ENCODE measurements around the gene NPAS2. TPM values are rescaled to one million over a fixed set of nuclear protein-coding genes. Genes with fewer than 3 reads are reported as not detected.

Gene NPAS2
- total RNA-seq, 1 donor from 2014 or later, result 38.0 TPM

DNA sequence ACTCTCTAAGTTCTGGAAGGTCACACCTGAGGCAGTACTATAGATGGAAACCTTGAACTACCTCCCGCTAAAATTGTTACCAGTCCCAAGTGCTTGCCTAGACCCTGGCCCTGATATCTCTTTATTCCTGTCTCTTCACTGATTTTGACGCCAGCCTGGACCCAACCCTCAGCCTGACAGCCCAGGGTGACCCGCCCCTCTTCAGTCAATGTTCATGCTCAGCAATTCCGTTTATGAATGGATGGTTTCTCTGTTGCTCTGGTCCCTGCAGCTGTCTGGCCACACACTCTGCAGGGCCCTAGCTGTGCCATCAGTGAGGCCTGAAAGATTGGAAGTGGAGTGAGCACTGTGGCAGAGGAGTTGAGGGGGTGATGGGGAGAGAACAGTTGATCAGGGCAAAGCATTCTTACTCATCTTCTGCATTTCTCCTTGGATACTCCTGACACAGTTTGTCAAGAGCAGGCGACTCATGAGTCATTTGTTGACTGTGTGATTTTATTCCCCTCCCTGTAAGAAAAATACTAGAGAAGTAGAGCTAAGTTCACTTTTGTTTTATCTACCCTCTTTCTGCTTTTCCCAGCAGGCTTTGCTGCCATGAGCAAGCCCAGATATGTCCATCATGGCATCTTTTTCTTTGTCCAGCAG lies 46.0 kb downstream of the NPAS2 start:
- intact Hi-C loops (cut with DNase I), result no loop called here
- DNase-seq, result no peak
- no peak for ATAC-seq (ENCODE audit: poor library complexity)

DNA sequence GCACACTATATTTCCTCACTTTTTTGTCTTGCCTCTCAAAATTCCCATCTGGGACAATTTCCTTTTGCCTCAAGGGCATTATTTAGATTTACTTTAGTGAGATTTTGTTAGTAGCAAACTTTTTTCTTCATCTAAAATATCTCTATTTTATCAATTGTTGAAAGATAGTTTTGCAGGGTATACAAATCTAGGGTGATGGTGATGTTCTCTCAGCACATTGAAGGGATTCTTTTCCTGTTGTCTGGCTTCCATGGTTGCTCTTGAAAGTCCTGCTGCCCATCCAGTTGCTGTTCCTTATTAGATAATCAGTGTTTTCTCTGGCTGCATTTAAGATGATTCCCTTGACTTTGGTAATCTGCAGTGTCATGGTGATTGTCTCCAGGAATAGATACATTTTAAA lies 48.1 kb downstream of the NPAS2 start:
- DNase-seq (no peak), ATAC-seq (ENCODE audit: poor library complexity) (no peak)
- intact Hi-C loops (cut with DNase I), result no loop called here

DNA sequence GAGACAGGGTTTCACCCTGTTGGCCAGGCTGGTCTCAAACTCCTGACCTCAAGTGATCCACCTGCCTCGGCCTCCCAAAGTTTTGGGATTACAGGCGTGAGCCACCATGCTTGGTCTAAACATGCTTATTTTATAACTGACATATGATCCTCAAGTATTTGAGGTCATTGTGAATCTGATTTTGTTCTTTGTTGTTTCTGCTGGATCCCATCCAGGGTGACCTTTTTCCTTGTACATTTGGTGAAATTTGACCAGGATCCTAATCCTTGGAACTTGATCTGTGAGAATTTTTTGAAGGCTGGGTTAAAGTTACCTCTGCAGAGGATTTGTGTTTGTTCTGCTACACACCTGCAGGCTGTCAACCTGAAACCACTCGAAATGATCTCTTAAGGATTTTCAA lies 49.2 kb downstream of the NPAS2 start:
- ATAC-seq (ENCODE audit: poor library complexity), result no peak
- DNase-seq, result no peak
- intact Hi-C loops (cut with DNase I), result no loop called here

DNA sequence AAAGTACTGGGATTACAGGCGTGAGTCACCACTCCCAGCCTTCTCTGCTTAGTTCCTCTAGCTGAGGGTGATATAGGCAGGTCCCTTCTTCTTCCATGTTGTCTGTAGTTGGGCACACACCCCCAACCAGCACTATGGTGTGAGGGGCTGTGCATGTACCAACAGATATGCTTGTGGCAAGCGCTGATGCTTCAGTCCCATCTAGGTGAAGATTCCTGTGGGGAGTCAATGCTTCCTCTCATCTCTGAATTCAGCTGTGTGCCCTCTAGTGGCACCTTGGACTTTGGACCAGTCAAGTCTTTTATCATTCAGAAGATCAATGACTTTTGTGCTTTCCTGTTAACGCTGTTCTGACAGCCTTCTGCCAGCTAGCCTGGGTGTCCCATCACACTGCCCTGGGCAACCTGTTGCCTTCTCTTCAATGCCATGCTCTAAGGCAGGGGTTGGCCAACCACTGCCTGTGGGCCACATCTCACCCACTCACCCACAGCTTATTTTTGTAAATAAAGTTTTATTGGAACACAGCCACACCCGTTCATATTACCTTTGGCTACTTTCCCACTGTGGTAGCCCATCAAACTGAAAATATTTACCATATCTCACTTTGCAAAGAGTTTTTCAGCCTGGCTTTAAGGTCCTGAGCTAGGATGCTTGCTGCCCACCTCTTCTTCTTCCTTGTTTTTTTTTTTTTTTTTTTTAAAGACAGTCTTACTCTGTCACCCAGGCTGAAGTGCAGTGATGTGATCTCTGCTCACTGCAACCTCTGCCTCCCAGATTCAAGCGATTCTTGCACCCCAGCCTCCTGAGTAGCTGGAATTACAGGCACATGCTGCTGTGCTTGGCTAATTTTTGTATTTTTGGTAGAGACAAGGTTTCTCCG lies 51.0 kb downstream of the NPAS2 start:
- DNase-seq (no peak), ATAC-seq (ENCODE audit: poor library complexity) (no peak)
- intact Hi-C loops (cut with DNase I), result no loop called here

DNA sequence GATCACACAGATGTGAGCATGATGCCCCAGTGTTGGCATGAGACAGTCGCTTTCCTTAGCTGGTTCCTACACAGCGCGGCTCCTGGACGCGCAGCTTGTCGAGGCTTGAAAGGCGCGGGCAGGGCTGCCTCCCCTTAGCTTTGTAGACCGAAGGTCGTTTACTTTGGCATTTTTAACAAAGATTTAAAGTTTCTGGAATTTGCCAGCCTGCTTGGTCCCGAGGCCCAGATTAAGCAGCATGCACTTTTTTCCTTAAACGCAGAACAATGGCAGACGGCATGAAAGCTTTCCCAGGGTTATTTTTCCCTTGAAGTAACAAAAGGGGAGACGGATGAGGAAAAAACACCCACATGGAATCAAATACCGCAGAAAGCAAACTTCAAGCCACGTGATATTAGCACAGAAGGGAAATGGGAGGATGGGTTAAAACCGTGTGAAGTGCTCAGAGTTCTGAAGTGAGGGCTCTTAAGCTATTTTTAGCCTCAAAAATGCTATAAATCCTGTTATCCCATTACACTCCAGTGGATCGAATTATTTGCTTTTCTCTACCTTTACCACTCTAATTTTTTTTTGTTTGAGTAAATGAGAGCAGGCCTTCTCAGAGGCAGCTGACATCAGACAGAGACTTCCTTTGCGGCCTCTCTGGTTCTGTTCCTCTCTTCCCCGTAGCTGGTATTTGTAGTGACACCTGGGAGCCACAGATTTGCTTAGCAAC lies 55.7 kb downstream of the NPAS2 start:
- ATAC-seq (ENCODE audit: poor library complexity), result no peak
- intact Hi-C loops (cut with DNase I), result no loop called here
- no peak for DNase-seq

DNA sequence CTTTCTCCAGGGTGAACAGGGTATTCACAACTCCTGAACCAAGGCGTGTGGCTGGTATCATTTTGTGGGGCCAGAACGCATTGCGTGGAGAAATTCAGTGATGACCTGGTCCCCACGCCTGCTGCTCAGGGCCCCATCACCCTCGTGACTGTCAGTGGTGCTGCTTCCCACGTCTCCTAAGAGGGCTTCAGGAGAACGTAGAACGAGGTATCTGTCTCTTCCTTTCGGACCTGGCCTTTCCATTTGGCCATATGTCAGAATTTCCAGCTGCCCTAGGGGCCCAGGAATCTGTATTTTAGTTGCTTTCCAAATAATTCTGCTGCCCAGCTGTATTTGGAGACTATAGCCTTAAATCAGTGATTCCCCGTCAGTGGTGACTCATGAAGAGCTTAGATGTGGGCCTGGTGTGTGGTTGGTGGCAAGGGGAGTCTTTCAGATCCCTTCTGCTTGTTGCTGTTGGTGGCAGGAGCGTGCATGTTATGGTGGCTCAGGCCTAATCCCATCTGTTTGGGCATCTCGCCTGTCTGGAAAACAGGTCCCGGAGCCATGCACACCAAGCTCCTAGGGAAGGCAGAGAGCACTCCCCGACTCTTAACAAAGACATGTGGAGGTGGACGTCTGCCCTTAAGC lies 56.4 kb downstream of the NPAS2 start:
- DNase-seq, result no peak
- intact Hi-C loops (cut with DNase I), result no loop called here
- ATAC-seq (ENCODE audit: poor library complexity), result no peak

DNA sequence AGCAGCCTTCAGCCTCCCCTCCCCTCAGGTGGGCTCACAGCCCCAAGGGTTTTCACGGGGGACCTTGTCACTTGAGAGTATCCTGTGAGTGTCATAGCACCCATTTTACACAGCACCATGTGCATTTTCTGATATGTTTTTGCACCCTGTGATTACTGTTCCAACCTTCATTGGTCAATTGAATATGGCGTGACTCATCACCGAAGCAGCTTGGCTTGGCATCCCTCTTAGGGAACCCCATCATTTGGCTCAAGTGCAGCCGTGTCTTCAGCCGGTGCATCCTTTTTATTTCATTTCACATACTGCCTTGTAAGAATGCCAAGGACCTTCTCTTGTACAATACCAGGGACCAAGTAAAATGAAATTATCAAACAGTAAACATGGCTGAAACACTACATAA lies 57.6 kb downstream of the NPAS2 start:
- ATAC-seq (ENCODE audit: poor library complexity) (peak; percentile 5), DNase-seq (no peak)
- intact Hi-C loops (cut with DNase I), result no loop called here

DNA sequence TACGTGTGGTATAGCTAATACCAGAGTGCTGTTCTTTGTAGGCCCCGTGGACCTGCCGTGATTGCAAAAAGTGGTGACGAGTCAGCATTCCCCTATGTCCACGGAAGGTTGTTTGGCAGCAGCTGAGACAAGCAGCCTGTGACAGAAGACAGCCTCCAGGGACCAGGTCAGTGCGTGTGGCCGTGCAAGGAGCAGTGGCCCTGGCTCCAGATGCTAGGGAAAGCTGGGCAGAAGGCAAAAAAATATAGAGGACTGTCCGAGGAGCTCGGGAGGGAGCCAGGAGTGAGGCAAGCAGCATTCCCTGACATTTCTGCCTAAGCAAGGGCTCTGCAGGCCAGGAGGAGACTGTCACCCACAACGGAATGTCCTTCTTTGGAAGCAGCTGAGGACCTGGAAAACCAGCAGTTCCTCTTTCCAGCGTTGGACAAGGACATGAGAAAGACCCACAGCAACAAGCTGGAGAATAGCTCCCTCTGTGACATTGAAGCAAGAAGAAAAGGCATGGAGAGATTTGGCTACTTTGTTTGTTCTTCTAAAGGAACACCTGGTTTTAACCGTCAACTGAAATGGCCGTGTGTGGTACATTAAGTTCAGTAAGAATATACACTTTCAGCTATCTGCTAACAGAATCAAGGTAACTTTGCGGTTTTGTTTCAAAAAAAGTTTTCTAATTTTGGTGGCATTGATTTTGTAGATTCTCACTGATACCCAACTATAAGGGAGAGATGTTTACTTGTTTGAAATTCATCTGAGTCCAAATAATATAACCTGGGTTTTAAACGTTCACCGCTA lies 58.3 kb downstream of the NPAS2 start:
- intact Hi-C loops (cut with DNase I), result no loop called here
- ATAC-seq (ENCODE audit: poor library complexity) (peak; percentile 78), DNase-seq (peak; percentile 63)

DNA sequence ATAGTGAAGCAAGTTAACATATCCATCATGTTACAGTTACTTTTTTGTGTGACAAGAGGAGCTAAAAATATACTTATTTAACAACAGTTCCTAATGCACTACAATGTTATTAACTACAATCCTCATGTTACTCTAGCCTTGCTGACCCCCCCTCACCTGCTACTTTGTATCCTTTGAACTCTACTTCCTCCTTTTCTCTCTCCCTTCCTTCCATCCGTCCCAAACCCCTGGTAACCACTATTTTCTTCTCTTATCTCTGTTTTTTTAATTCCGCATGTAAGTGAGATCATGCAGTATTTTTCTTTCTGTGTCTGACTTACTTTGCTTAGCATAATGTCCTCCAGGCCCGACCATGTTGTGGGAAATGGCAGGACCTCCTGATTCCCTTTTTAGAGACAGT lies 59.4 kb downstream of the NPAS2 start:
- no peak for ATAC-seq (ENCODE audit: poor library complexity)
- DNase-seq, result no peak
- intact Hi-C loops (cut with DNase I), result no loop called here

DNA sequence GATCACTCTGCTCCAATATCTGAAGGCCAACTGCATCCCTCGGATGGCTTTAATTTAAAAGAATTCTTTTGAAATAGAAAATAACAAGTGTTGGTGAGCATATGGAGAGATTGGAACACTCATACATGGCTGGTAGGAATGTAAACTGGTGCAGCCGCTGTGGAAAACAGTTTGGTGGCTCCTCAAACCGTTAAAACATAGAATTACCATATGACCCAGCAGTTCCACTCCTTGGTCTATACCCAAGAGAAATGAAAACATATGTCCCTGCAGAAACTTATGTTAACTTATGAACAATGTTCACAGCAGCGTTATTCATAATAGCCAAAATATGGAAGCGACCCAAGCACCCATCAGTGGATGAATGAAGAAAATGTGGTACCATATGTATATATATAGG lies 60.1 kb downstream of the NPAS2 start:
- no peak for DNase-seq
- intact Hi-C loops (cut with DNase I), result no loop called here
- ATAC-seq (ENCODE audit: poor library complexity), result no peak

DNA sequence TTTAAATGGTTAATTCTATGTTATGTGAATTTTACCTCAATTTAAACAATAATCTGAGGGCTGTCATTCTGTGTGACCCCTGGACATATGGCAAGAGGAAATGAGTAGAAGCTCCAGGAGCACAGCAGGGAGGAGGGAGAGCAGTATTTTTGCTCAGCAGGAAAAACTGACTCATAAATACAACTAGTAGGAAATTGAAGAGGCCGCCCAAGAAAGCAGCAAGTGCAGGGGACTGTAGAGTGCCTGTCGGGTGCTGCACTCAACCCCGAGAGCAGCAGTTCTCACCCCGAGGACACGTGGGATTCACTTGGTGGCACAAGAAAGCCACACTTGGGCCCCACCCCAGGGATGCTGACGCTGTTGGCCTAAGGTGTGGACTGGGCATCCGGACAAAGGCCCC lies 60.8 kb downstream of the NPAS2 start:
- DNase-seq, result no peak
- ATAC-seq (ENCODE audit: poor library complexity), result no peak
- intact Hi-C loops (cut with DNase I), result no loop called here

DNA sequence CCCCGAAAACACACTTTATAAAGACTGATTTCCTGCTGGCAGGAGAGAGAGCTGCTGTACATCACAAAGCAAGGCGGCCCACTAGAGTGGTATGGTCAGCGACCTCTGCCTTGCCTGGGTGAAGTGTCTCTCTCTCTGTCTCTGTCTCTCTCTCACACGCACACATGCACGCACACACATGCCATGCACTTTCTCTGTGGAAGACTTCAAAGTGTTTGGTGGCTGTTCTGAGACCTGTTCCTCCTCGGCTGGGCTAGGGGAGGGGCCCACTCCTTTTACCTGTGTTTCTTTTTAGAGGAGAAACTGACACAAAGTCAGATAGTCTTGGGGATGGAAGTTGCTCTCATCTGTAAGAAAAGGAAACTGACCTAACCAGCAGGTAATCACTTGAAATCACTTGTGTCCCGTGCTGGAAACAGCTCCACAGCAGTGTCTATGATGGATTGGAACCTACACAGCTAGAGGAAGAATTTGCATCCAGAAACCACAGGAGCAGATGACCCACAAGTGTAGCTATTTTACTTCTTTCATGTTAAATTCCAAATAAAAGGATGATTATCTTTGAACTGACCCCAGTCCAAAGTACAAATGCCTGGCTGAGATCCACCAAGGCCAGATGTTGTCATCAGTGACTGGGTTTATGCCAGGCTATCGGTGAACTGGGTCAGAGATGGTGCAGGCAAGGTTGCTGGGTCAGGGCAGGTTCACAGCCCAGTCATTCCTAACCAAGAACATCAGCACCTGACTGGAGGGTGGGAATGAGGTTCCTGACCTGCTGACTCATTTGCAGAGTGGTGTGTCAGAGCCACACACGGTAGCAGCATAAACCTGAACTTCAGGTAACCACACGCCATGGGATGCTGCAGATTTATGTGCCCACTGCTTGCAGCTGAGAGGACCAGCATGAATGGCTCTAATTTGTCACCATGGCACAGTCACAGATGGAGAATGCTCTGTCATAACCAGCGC lies 63.0 kb downstream of the NPAS2 start:
- intact Hi-C loops (cut with DNase I), result no loop called here
- DNase-seq (no peak), ATAC-seq (ENCODE audit: poor library complexity) (peak; percentile 14)

DNA sequence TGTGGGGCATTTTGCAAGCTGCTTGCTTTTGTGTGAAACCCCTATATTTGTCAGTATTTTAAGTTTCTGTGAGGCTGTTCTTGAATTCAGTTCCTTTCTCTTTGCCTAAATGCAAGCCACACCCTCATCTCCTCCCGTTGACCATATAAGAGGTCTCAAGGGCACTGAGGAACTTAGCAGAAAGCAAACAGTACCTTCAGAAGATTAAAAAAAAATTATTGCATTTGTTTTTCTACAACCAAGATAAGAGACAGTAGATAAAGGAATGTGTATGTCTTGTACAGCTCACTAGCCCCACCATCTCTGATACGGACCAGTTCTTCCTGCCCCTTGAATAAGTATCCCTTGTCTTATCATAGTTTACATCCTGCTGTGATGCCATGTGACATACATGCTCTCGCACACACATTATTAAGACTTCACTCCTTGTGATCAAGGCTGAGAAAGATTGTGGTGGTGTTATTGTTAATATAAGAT lies 64.2 kb downstream of the NPAS2 start:
- intact Hi-C loops (cut with DNase I), result no loop called here
- DNase-seq (no peak), ATAC-seq (ENCODE audit: poor library complexity) (no peak)

DNA sequence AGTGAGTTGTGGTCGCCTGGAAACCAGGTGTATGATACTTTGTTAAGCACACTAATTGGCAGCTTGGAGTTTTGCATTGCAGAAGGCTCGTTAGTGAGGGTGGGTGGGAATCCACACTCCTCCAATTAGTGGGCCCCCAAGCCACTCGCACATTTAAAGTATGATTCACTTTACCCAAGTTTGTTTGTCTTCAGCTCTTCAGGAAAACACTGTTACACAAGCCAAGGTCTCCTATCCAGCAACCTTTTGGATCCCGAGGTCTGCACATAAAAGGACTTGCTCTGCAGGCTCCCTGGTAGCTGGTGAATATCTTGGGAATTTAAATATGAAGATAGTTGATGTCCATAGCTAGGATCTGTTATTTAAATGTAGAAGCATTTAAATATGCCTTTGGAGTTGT lies 66.1 kb downstream of the NPAS2 start:
- no peak for DNase-seq
- ATAC-seq (ENCODE audit: poor library complexity), result no peak
- intact Hi-C loops (cut with DNase I), result loop anchor here (5.0 kb wide), 1 partner anchor 59 kb away; no protein-coding TSS in a partner anchor

DNA sequence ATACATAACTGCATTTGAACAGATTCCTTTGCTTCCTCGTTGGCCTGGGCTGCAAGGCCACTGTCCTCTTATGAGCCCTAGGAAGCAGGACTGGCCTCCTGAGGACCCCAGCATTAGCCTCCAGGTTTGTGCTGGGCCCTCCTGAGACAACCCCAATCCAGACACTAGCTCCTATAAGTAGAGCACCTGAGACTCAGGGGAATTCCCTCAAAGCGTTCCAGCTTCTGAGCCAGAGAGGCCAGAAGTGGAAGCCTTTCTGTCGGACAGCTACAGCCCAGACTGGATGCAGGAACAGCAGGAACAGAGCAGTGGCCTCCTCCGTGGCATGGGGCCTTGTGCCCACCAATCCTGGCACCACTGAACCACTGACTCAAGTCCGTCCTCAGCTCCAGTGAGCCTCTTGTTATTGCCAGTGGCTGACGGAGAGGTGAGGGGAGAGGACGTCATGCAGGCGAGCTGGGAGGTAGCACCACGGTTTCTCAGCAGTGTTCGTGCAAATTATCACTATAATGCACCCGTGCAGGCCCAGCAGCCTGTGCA lies 67.2 kb downstream of the NPAS2 start:
- DNase-seq, result no peak
- intact Hi-C loops (cut with DNase I), result loop anchor here (5.0 kb wide), 1 partner anchor 60 kb away; no protein-coding TSS in a partner anchor
- no peak for ATAC-seq (ENCODE audit: poor library complexity)

DNA sequence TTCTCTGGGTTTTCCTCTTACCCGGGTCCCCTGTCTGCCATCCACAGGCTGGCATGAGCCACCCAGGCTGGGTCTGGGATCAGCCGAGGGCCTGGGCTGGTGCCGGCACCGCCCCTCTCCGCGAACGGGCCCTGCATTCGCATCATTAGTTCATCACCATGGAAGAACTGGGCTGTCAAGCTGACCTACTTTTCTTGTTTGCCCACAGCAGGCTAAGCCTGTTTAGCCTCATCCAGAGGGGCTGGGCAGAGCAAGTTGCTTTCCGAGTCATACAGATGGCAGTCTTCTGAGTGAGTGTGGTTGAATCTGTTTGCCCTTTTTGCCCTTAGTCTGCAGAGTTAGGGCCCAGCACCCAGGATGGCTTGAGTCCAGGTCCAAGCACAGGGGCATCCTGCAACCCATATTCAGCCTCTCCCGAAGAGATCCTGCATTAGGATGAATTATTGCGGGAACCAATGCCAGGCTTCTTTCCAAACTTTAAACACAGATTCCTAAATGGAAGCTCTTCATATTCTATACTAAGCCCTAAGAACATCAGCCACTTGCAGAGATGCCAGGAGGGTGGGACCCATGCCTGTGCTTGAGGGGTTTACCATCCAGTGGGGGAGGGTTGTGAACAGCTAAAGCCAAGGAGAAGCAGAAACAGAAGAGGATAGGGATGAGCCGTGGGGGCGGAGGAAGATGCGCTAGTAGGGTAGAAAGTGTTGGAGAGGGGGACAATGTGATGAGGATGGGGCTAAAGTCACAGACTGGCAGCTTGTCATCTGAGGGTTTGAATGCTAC lies 68.0 kb downstream of the NPAS2 start:
- intact Hi-C loops (cut with DNase I), result loop anchor here (5.0 kb wide), 1 partner anchor 61 kb away; no protein-coding TSS in a partner anchor
- ATAC-seq (ENCODE audit: poor library complexity) (no peak), DNase-seq (no peak)

All from Right ventricle myocardium superior (tissue), 1 donor.